NK-92 (cell line): ENCODE results near the gene COL27A1.

Experiments used
- DNase-seq: peaks from one replicate; lab custom pipeline; 2025; ENCODE audit not compliant: unreplicated experiment; lab: John Stamatoyannopoulos, UW

COL27A1 gene

DNA sequence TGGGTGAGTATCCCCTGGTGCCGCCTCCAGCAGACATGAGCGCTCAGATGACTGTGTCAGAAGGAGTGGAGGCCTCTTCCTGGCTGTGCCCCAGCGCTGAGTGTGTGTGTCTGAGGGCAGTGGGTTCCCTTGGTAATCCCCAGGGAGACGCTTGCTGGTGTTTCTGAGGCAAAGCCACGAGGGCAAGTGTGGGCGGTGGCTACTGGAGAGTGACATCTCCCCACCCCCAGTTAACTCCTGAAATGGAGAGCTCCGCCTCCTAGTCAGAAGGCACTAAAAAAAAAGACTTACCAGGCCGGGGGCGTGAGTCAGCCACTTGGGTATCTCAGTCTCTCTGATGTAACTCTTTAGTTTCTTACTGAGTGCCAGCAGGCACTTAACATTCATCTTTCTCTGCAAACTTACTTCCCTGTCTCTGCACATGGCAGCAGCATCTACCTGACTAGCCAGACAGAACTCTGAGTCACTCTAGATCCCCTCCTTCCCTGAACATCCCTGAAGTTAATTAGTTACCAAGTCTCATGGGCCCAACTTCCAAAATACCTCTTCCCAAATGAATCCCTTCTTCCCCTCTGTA is 193.7 kb downstream of the COL27A1 start:
- no peak for DNase-seq

GRCh38 chr9:114349713-114350480 is 194.6 kb downstream of the COL27A1 start:
- no peak for DNase-seq

- no peak for DNase-seq
These were observed 195.5 kb downstream of the COL27A1 start for GRCh38 chr9:114350636-114351401.

- no peak for DNase-seq
These were observed 196.6 kb downstream of the COL27A1 start for GRCh38 chr9:114351932-114352331.

DNA sequence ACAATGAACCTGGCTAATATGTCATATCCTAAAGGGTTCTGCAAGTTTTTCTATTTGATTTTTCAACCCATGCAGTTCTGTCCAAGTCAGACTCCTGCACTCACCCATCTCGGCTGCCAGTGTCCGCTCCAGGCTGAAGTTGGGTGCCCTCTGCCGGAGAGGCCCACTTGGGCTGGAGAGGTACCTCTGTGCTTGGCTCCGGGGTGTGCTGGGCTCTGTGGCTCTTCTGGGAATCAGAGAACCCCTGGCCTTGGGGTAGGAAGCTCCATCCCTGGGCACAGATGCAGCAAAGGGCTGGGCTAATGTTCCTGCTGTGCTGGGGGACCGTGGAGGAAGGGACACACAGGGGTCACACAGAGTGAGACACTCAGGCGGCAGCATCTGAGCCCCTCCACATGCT is 200.5 kb downstream of the COL27A1 start:
- no peak for DNase-seq

DNA sequence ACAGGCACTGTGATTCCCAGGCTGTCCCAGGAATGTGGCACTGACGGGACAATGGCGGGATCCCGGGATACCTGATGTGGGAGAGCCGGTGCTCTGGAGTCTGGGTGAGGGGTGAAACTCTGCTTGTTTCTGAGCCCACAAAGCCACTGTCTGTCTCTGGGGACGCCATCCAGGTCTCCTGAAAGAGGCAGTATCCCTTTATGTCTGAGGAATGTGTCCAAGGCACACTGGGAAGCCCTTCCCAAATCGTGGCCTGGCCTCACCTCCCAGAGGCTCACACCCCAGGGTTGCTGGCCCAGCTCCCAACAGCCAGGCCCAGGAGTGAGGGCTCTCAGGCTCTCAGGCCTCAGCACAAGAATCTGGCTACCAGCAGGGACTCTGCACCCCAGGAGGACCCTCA is 201.5 kb downstream of the COL27A1 start:
- no peak for DNase-seq

GRCh38 chr9:114357360-114357759 is 202.0 kb downstream of the COL27A1 start:
- DNase-seq = no peak

DNA sequence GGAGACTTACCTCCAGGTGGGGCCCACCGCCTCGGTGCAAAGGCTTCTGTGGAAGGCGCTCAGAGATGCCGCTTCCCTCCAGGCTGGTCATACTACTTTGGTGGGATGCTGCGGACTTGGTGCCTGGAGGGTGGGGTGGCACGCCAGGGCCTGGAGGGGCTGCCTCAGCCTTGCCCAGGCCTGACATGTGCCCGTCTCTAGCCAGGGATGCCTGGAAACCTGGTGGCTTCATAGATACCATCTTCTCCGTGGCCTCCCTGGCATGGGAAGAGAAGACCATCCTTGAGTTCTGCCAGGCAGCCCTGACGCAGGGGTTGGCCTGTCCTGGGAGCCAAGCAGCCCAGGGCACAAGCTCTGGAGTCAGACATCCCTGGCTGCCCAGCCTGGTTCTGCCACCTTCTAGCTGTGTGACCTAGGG is 202.6 kb downstream of the COL27A1 start:
- no peak for DNase-seq

- no peak for DNase-seq
These were observed 204.5 kb downstream of the COL27A1 start for GRCh38 chr9:114359801-114360200.

GRCh38 chr9:114361542-114361941 is 206.2 kb downstream of the COL27A1 start:
- no peak for DNase-seq
